HCT116 (cell line): ENCODE measurements around the gene TRMU. TPM values are rescaled to one million over a fixed set of nuclear protein-coding genes. Genes with fewer than 3 reads are reported as not detected.

ENCODE experiments used
- ATAC-seq: fragments of 200-7000 bp; cut with Tn5 transposase; 2 replicates; pipeline ENCODE4 v1.9.1; 2020; ENCODE audit warnings: mild to moderate bottlenecking, moderate library complexity
- BruUV-seq: library from RNA; stranded (reverse); fragments of 400-500 nt; replicated peaks from 2 replicates; lab custom pipeline; 2021; lab: Mats Ljungman, UMichigan
- CTCF ChIA-PET: fragments of 300-600 bp; sonication (Branson Sonifier 250); formaldehyde crosslinking; loops from one replicate; lab custom pipeline; 2021; ENCODE audit warnings: antibody characterized with exemption; lab: Charles Lee
- POLR2A ChIA-PET: fragments of 300-600, 350-600 bp; sonication (Branson Sonifier 250); formaldehyde crosslinking; loops from one replicate; lab custom pipeline; 2021; ENCODE audit warnings: antibody characterized with exemption; lab: Charles Lee
- RAD21 ChIA-PET, 2 experiments: fragments of 300-600 bp; sonication (Branson Sonifier 250); formaldehyde crosslinking; loops; one replicate each; lab custom pipeline; 2023; ENCODE audit warnings: low total read pairs in 2 of 2; ENCODE audit not compliant: uncharacterized antibody in 2 of 2, unreplicated experiment in 2 of 2, low non-redundant PET in 1 of 2; lab: Charles Lee
- DNase-seq: peaks from one replicate; pipeline ENCODE4 v3.0.0-alpha.2; 2010; ENCODE audit warnings: low read depth, low spot score
- H2AFZ ChIP-seq: fragments of 200-600 bp; shearing (Covaris generic), sonication (generic); 2 replicates; pipeline ENCODE4 v1.6.1; 2017; ENCODE audit warnings: low read depth, mixed run types, mixed read lengths, antibody characterized with exemption, low read length; ENCODE audit not compliant: poor library complexity, severe bottlenecking
- H3K27ac ChIP-seq: 2 replicates; pipeline ENCODE4 v1.5.1; 2012; ENCODE audit warnings: low read depth, low read length
- H3K27me3 ChIP-seq: fragments of 200-600 bp; sonication (generic); 2 replicates; pipeline ENCODE4 v1.6.1; 2016; ENCODE audit warnings: mixed run types, low read length, mixed read lengths; ENCODE audit not compliant: insufficient read depth
- H3K36me3 ChIP-seq, 2 experiments: fragments of 200-500 bp in 1 of 2; fragments of 200-600 bp in 1 of 2; sonication (Bioruptor generic) in 1 of 2; sonication (generic) in 1 of 2; 2 replicates each; pipeline versions ENCODE4 v1.5.1 to v1.6.1; 2014 to 2016; ENCODE audit warnings: low read length in 2 of 2, inconsistent platforms in 1 of 2, mixed read lengths in 1 of 2, mixed run types in 1 of 2; ENCODE audit not compliant: insufficient read depth in 2 of 2, control insufficient read depth in 1 of 2
- H3K4me1 ChIP-seq, 2 experiments: fragments of 200-600 bp in 1 of 2; sonication (generic) in 1 of 2; 2 replicates each; pipeline versions ENCODE4 v1.5.1 to v1.6.1; 2012 to 2017; ENCODE audit warnings: low read length in 2 of 2, inconsistent platforms in 1 of 2, mild to moderate bottlenecking in 1 of 2, mixed read lengths in 1 of 2, mixed run types in 1 of 2, moderate library complexity in 1 of 2; ENCODE audit not compliant: insufficient read depth in 2 of 2, control insufficient read depth in 1 of 2
- H3K4me2 ChIP-seq: fragments of 200-600 bp; sonication (generic); 2 replicates; pipeline ENCODE4 v1.6.1; 2017; ENCODE audit warnings: mixed run types, low read length, mixed read lengths
- H3K4me3 ChIP-seq, 2 experiments: fragments of 200-600 bp in 1 of 2; sonication (generic) in 1 of 2; replicated peaks in 1 of 2; 2 replicates each; pipeline ENCODE4 v1.5.1; 2011 to 2016; ENCODE audit warnings: low read length in 2 of 2, control low read depth in 1 of 2, low read depth in 1 of 2, mild to moderate bottlenecking in 1 of 2, mixed read lengths in 1 of 2, mixed run types in 1 of 2
- H3K79me2 ChIP-seq: fragments of 200-600 bp; sonication (generic); 2 replicates; pipeline ENCODE4 v1.6.1; 2017; ENCODE audit warnings: mild to moderate bottlenecking, mixed run types, low read length, moderate library complexity, mixed read lengths; ENCODE audit not compliant: insufficient read depth
- H3K9ac ChIP-seq: fragments of 200-600 bp; sonication (generic); 2 replicates; pipeline ENCODE4 v1.6.1; 2016; ENCODE audit warnings: low read length, mixed read lengths
- H3K9me2 ChIP-seq: fragments of 200-600 bp; sonication (generic), shearing (Covaris generic); 2 replicates; pipeline ENCODE4 v1.6.1; 2017; ENCODE audit warnings: mixed run types, mild to moderate bottlenecking, moderate library complexity; ENCODE audit not compliant: insufficient read depth
- H3K9me3 ChIP-seq, 2 experiments: fragments of 200-500 bp in 1 of 2; fragments of 200-600 bp in 1 of 2; sonication (Bioruptor generic) in 1 of 2; sonication (generic) in 1 of 2; 2 replicates each; pipeline ENCODE4 v1.6.1; 2014 to 2017; ENCODE audit warnings: low read length in 2 of 2, mixed read lengths in 2 of 2, inconsistent platforms in 1 of 2, low read depth in 1 of 2, mild to moderate bottlenecking in 1 of 2, mixed run types in 1 of 2, moderate library complexity in 1 of 2; ENCODE audit not compliant: control insufficient read depth in 1 of 2, insufficient read depth in 1 of 2
- H4K20me1 ChIP-seq: fragments of 200-600 bp; sonication (generic), shearing (Covaris generic); 2 replicates; pipeline ENCODE4 v1.6.1; 2017; ENCODE audit warnings: mixed run types, mild to moderate bottlenecking, moderate library complexity; ENCODE audit not compliant: insufficient read depth
- CBX3 ChIP-seq: IDR thresholded peaks from 2 replicates; pipeline ENCODE4 v1.6.1; 2012; ENCODE audit warnings: low read depth
- CEBPB ChIP-seq: IDR thresholded peaks from 2 replicates; pipeline ENCODE4 v1.6.1; 2012; ENCODE audit warnings: low read depth
- EGR1 ChIP-seq: IDR thresholded peaks from 2 replicates; pipeline ENCODE4 v1.6.1; 2012; ENCODE audit warnings: low read depth
- ELF1 ChIP-seq: IDR thresholded peaks from 2 replicates; pipeline ENCODE4 v1.6.1; 2012; ENCODE audit warnings: low read depth, borderline replicate concordance
- EZH2 ChIP-seq: fragments of 200-600 bp; sonication (generic); IDR thresholded peaks from 2 replicates; pipeline ENCODE4 v1.6.1; 2017; ENCODE audit warnings: antibody characterized with exemption, mixed run types
- EZH2phosphoT487 ChIP-seq: fragments of 200-600 bp; IDR thresholded peaks from 2 replicates; pipeline ENCODE4 v1.6.1; 2018; ENCODE audit warnings: antibody characterized with exemption, borderline replicate concordance
- FOSL1 ChIP-seq: IDR thresholded peaks from 2 replicates; pipeline ENCODE4 v1.6.1; 2012; ENCODE audit warnings: low read depth
- POLR2AphosphoS5 ChIP-seq: IDR thresholded peaks from 2 replicates; pipeline ENCODE4 v1.6.1; 2011; ENCODE audit warnings: mild to moderate bottlenecking, low read depth, low read length, moderate library complexity
- RAD21 ChIP-seq: IDR thresholded peaks from 2 replicates; pipeline ENCODE4 v1.6.1; 2012; ENCODE audit warnings: low read depth, mild to moderate bottlenecking
- SIN3A ChIP-seq: IDR thresholded peaks from 2 replicates; pipeline ENCODE4 v1.6.1; 2012; ENCODE audit warnings: low read depth
- SP1 ChIP-seq: IDR thresholded peaks from 2 replicates; pipeline ENCODE4 v1.6.1; 2012; ENCODE audit warnings: low read depth
- TCF7L2 ChIP-seq: IDR thresholded peaks from 2 replicates; pipeline ENCODE4 v1.7.0; 2011; ENCODE audit warnings: borderline replicate concordance, inconsistent platforms; ENCODE audit not compliant: insufficient read depth, insufficient read length; ENCODE audit errors: extremely low read depth
- YY1 ChIP-seq: IDR thresholded peaks from 2 replicates; pipeline ENCODE4 v1.6.1; 2011; ENCODE audit warnings: low read length, low read depth, moderate library complexity, mild to moderate bottlenecking; ENCODE audit not compliant: insufficient replicate concordance; ENCODE audit errors: extremely low read depth
- ZFX ChIP-seq: fragments of 450-650 bp; IDR thresholded peaks from 2 replicates; pipeline ENCODE4 v1.6.1; 2017
- ZNF274 ChIP-seq: fragments of 200-500 bp; sonication (Bioruptor generic); IDR thresholded peaks from 2 replicates; pipeline ENCODE4 v1.6.1; 2014; ENCODE audit warnings: mild to moderate bottlenecking, low read depth, low read length, inconsistent platforms
- intact Hi-C: fragments of 100-400 bp; cut with micrococcal nuclease; formaldehyde crosslinking; loops from 2 replicates; pipeline ENCODE4 v1.10.0; 2022
- total RNA-seq: library from RNA; stranded (reverse); gene quantifications from one replicate; pipeline ENCODE4 v1.2.1, GENCODE V29; 2021; ENCODE audit not compliant: unreplicated experiment
- TF ChIP-seq, protein P1 (sequence below): IDR thresholded peaks from 2 replicates; pipeline ENCODE4 v1.6.1; 2012
- TF ChIP-seq, protein P2 (sequence below): IDR thresholded peaks from 2 replicates; pipeline ENCODE4 v1.6.1; 2011; ENCODE audit warnings: mild to moderate bottlenecking, low read length, moderate library complexity; ENCODE audit not compliant: insufficient replicate concordance; ENCODE audit errors: extremely low read depth
- TF ChIP-seq, protein P3 (sequence below): IDR thresholded peaks from 2 replicates; pipeline ENCODE4 v1.6.1; 2012; ENCODE audit warnings: low read depth
- TF ChIP-seq, protein P4 (sequence below), 3 experiments: fragments of 200-600 bp in 1 of 3; sonication (generic) in 1 of 3; IDR thresholded peaks in 2 of 3; conservative IDR thresholded peaks in 1 of 3; 2 replicates each; pipeline ENCODE4 v1.5.1; 2012 to 2017; ENCODE audit warnings: low read depth in 2 of 3, low read length in 2 of 3, antibody characterized with exemption in 1 of 3, borderline replicate concordance in 1 of 3, control low read depth in 1 of 3, mild to moderate bottlenecking in 1 of 3, mixed read lengths in 1 of 3, mixed run types in 1 of 3, moderate library complexity in 1 of 3; ENCODE audit not compliant: insufficient read depth in 1 of 3
- TF ChIP-seq, protein P5 (sequence below): IDR thresholded peaks from 2 replicates; pipeline ENCODE4 v1.6.1; 2012

TRMU gene
- total RNA-seq, 1 experiment from 2014 or later, result 65.4 TPM

DNA sequence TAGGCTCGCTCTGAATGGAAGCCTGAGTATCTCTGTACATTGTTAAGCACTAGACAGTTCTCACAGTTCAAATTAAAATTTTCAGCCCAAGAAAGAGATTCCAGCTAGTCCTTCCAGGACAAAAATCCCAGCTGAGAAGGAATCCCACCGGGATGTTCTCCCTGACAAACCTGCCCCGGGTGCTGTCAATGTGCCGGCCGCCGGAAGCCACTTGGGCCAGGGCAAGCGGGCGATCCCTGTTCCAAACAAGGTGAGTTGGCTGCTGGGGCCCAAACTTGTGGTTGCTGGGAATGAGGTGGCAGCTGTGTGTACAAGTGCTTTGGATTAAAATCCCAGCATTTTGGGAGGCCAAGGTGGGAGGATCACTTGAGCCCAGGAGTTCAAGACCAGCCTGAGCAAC, 23.5 kb upstream of the TRMU start:
- no peaks in the 10 kb centered on the region for H4K20me1 ChIP-seq
- no peaks in the 10 kb centered on the region for H3K9me2 ChIP-seq
- H3K79me2 ChIP-seq, result peaks cover 37% of the 10 kb centered on the region
- H3K9ac ChIP-seq, result no peak overlapping the region
- no peaks in the 10 kb centered on the region for H3K27me3 ChIP-seq
- no TSS peak for BruUV-seq
- intact Hi-C loops, result no loop called here
- no peak overlapping the region for H3K27ac ChIP-seq
- ChIA-PET RAD21 (no interaction called here), CTCF (interaction anchor here (1.1 to 1.4 kb wide), 3 partner anchors 10 to 190 kb away, joined by 3 to 7 read pairs (median 7); no protein-coding TSS in a partner anchor), POLR2A (interaction anchor here (1.3 kb wide), 1 partner anchor 44 kb away, joined by 3 read pairs; the partner anchor contains the start of gene TTC38)
- no peak for ATAC-seq
- H3K4me1 ChIP-seq, result no peaks in the 10 kb centered on the region
- no peak overlapping the region for H3K4me2 ChIP-seq
- no peak overlapping the region for H3K4me3 ChIP-seq
- H3K36me3 ChIP-seq, result peaks cover 38 to 47% of the 10 kb centered on the region in 2 experiments
- no peak for DNase-seq
- H2AFZ ChIP-seq, result no peak overlapping the region
- no peak for TF ChIP-seq YY1
- TF ChIP-seq, protein P1, sequence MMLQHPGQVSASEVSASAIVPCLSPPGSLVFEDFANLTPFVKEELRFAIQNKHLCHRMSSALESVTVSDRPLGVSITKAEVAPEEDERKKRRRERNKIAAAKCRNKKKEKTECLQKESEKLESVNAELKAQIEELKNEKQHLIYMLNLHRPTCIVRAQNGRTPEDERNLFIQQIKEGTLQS, result no peak
- no peak for TF ChIP-seq CBX3
- TF ChIP-seq RAD21, result no peak
- no peak for TF ChIP-seq EGR1
- no peak for TF ChIP-seq SP1
- TF ChIP-seq, protein P2, sequence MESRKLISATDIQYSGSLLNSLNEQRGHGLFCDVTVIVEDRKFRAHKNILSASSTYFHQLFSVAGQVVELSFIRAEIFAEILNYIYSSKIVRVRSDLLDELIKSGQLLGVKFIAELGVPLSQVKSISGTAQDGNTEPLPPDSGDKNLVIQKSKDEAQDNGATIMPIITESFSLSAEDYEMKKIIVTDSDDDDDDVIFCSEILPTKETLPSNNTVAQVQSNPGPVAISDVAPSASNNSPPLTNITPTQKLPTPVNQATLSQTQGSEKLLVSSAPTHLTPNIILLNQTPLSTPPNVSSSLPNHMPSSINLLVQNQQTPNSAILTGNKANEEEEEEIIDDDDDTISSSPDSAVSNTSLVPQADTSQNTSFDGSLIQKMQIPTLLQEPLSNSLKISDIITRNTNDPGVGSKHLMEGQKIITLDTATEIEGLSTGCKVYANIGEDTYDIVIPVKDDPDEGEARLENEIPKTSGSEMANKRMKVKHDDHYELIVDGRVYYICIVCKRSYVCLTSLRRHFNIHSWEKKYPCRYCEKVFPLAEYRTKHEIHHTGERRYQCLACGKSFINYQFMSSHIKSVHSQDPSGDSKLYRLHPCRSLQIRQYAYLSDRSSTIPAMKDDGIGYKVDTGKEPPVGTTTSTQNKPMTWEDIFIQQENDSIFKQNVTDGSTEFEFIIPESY, result no peak
- no peak for TF ChIP-seq ZFX
- no peak for TF ChIP-seq EZH2
- TF ChIP-seq, protein P3, sequence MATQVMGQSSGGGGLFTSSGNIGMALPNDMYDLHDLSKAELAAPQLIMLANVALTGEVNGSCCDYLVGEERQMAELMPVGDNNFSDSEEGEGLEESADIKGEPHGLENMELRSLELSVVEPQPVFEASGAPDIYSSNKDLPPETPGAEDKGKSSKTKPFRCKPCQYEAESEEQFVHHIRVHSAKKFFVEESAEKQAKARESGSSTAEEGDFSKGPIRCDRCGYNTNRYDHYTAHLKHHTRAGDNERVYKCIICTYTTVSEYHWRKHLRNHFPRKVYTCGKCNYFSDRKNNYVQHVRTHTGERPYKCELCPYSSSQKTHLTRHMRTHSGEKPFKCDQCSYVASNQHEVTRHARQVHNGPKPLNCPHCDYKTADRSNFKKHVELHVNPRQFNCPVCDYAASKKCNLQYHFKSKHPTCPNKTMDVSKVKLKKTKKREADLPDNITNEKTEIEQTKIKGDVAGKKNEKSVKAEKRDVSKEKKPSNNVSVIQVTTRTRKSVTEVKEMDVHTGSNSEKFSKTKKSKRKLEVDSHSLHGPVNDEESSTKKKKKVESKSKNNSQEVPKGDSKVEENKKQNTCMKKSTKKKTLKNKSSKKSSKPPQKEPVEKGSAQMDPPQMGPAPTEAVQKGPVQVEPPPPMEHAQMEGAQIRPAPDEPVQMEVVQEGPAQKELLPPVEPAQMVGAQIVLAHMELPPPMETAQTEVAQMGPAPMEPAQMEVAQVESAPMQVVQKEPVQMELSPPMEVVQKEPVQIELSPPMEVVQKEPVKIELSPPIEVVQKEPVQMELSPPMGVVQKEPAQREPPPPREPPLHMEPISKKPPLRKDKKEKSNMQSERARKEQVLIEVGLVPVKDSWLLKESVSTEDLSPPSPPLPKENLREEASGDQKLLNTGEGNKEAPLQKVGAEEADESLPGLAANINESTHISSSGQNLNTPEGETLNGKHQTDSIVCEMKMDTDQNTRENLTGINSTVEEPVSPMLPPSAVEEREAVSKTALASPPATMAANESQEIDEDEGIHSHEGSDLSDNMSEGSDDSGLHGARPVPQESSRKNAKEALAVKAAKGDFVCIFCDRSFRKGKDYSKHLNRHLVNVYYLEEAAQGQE, result no peak
- TF ChIP-seq ZNF274, result no peak
- no peak for TF ChIP-seq POLR2AphosphoS5
- TF ChIP-seq ELF1, result no peak
- TF ChIP-seq EZH2phosphoT487, result no peak
- no peak for TF ChIP-seq TCF7L2
- TF ChIP-seq CEBPB, result no peak
- TF ChIP-seq SIN3A, result no peak
- TF ChIP-seq, protein P4, sequence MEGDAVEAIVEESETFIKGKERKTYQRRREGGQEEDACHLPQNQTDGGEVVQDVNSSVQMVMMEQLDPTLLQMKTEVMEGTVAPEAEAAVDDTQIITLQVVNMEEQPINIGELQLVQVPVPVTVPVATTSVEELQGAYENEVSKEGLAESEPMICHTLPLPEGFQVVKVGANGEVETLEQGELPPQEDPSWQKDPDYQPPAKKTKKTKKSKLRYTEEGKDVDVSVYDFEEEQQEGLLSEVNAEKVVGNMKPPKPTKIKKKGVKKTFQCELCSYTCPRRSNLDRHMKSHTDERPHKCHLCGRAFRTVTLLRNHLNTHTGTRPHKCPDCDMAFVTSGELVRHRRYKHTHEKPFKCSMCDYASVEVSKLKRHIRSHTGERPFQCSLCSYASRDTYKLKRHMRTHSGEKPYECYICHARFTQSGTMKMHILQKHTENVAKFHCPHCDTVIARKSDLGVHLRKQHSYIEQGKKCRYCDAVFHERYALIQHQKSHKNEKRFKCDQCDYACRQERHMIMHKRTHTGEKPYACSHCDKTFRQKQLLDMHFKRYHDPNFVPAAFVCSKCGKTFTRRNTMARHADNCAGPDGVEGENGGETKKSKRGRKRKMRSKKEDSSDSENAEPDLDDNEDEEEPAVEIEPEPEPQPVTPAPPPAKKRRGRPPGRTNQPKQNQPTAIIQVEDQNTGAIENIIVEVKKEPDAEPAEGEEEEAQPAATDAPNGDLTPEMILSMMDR (IDR thresholded peaks at IDR 0.05 in 2 of 3, conservative IDR thresholded peaks at IDR 0.05 in 1 of 3; ENCODE audit: borderline replicate concordance in 1 of 3, insufficient read depth in 1 of 3, low read depth in 2 of 3, low read length in 2 of 3), result no peak
- TF ChIP-seq, protein P5, sequence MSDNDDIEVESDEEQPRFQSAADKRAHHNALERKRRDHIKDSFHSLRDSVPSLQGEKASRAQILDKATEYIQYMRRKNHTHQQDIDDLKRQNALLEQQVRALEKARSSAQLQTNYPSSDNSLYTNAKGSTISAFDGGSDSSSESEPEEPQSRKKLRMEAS, result no peak
- no peak for TF ChIP-seq FOSL1
- no peaks in the 10 kb centered on the region for H3K9me3 ChIP-seq
